Renal cortex interstitium (tissue), 15 donors: ENCODE measurements around the gene GADD45G. TPM values are rescaled to one million over a fixed set of nuclear protein-coding genes. Genes with fewer than 3 reads are reported as not detected.

ENCODE experiments used
- DNase-seq, 11 donors: peaks; one replicate each; pipeline ENCODE4 v3.0.0-alpha.2; 2013; ENCODE audit warnings: low read depth in 9 of 11, low spot score in 4 of 11; ENCODE audit errors: extremely low read depth in 1 of 11
- long read RNA-seq, 16 experiments: transcript quantifications; one replicate each; lab custom pipeline, GENCODE V29; 2026
- polyA plus RNA-seq, 3 donors: library from polyadenylated mRNA; unstranded; fragments of 120-200 nt; gene quantifications; one replicate each; pipeline ENCODE4 v1.2.1, GENCODE V29; 2013; ENCODE audit not compliant: insufficient read length in 3 of 3

The GADD45G gene, protein sequence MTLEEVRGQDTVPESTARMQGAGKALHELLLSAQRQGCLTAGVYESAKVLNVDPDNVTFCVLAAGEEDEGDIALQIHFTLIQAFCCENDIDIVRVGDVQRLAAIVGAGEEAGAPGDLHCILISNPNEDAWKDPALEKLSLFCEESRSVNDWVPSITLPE
- 1 to 10 TPM; 1.7 to 3.9 (median 3.5) TPM for polyA plus RNA-seq
- long read RNA-seq, donor 1, partial matches to known transcripts: 0 of 2 reads
- long read RNA-seq, donor 1, other reads (novel, unspliced or antisense): 0 of 2 reads
- long read RNA-seq, donor 2: 0 reads
- long read RNA-seq, donor 3, transcript GADD45G-201 (4 exons, 1,065 nt): major isoform, 5 of 6 reads
- long read RNA-seq, donor 3, partial matches to known transcripts: 0 of 6 reads
- long read RNA-seq, donor 3, other reads (novel, unspliced or antisense): 0 of 6 reads
- long read RNA-seq, donor 4, partial matches to known transcripts: 0 of 3 reads
- long read RNA-seq, donor 4, other reads (novel, unspliced or antisense): 0 of 3 reads
- long read RNA-seq, donor 5: 0 reads
- long read RNA-seq, donor 6, partial matches to known transcripts: 0 of 4 reads
- long read RNA-seq, donor 6, other reads (novel, unspliced or antisense): 0 of 4 reads
- long read RNA-seq, donor 7, partial matches to known transcripts: 0 of 2 reads
- long read RNA-seq, donor 7, other reads (novel, unspliced or antisense): 0 of 2 reads
- long read RNA-seq, donor 8, transcript GADD45G-201 (4 exons, 1,065 nt): major isoform, 8 of 9 reads
- long read RNA-seq, donor 8, partial matches to known transcripts: 0 of 9 reads
- long read RNA-seq, donor 8, other reads (novel, unspliced or antisense): 0 of 9 reads
- long read RNA-seq, donor 9, transcript GADD45G-201 (4 exons, 1,065 nt): major isoform, 5 of 5 reads
- long read RNA-seq, donor 9, partial matches to known transcripts: 0 of 5 reads
- long read RNA-seq, donor 9, other reads (novel, unspliced or antisense): 0 of 5 reads
- long read RNA-seq, donor 10, partial matches to known transcripts: 0 of 3 reads
- long read RNA-seq, donor 10, other reads (novel, unspliced or antisense): 0 of 3 reads
- long read RNA-seq, donor 11, partial matches to known transcripts: 0 of 2 reads
- long read RNA-seq, donor 11, other reads (novel, unspliced or antisense): 0 of 2 reads
- long read RNA-seq, donor 12, partial matches to known transcripts: 0 of 2 reads
- long read RNA-seq, donor 12, other reads (novel, unspliced or antisense): 0 of 2 reads
- long read RNA-seq, donor 13: 0 reads
- long read RNA-seq, donor 14, partial matches to known transcripts: 0 of 3 reads
- long read RNA-seq, donor 14, other reads (novel, unspliced or antisense): 0 of 3 reads
- long read RNA-seq, donor 15: 0 reads
- long read RNA-seq, donor 16, transcript GADD45G-201 (4 exons, 1,065 nt): major isoform, 11 of 11 reads
- long read RNA-seq, donor 16, partial matches to known transcripts: 0 of 11 reads
- long read RNA-seq, donor 16, other reads (novel, unspliced or antisense): 0 of 11 reads

DNA sequence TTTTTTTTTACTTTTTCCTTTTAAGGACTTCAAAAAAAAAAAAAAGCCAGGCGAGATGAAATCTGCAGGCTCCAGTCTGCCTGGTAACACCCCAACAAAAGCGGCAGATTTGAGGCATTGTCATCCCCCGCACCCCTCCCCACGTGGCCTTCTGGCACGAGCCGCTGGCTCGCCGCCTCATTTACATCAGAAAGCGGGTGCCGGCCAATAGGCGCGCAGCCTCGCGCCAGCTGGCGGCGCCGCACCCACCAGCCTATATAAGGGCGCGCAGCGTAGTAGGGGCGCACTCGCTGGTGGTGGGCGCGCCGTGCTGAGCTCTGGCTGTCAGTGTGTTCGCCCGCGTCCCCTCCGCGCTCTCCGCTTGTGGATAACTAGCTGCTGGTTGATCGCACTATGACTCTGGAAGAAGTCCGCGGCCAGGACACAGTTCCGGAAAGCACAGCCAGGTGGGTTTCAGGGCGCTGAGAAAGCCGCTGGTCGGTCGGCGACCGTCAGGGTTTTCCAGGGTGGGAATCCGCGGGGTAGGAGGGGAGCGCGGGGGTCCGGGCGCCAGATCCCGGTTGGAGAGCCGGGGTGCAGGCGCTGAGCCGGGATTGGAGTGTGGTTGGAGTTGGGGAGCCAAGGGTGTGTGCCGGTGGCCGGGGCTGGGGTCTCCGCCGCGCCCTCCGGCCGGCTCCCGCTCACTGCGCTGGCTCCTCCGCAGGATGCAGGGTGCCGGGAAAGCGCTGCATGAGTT lies at the start of gene GADD45G:
GADD45G (plus strand) TSS at position 284 of the 736 bp plus-strand sequence; CDS start at position 394, 110 bp downstream.
- peak in 9 of 11 donors; percentile 51 to 76 (median 69) for DNase-seq

DNA sequence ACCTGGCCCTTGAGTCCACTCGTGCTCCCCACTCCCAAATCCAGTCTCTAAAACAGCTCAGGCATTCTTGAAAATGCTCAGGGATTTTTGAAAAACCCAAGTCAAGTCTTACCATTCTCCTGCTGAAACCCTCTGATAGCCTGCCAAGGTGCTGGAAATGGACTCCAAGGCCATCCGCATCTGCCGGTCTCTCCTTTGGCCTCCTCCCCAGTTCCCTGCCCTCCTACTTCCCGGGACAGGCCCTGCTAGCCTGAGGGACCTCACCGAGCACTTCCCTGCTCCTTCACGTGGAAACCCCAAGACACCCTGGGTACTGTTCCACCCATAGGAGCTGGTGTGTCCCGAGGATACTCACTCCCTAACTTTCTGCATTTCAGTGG lies 49.8 kb upstream of the GADD45G start:
- no peak for DNase-seq

DNA sequence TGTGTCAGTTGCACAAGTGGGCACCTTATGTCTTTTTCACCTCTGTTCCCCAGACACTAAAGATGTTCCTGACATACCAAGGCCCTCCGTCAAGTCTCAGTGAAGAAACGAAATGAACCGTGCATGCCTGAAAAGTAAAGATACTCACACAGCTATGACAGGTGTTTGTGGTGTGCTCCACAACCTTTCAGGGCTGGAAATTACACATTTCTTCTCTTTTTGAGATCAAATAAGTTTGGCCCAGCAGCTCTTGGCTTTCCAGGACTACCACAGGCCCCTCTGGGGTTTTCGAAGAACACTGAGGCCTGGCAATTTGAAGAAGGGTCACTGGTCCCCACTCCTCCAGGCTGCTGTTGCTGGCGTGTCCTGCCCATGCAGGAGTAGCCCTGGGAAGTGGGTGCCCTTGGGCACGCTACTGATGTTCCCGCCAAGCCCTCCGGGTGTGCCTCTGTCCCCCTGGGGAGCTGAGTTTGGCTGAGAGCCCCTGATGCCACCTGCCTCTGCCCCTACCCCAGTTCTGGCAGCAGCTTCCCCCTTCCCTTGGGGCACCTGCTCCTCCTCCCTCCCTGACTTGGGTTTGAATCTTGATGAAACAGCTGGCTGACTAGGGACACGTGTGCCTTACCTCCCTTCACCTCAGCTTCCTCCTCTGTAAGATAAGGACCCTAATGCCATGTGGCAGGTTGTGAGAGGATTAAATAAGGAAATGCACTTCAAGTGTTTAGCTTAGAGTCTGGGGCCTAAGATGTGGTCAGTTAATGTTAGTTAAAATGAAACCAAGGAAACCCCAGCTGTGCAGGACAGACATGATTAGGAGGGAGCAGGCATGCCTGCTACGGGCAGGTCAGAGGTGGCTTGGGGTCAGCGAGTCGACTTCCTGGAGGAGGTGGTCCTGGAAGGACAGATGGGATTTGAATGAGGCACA lies 49.1 kb upstream of the GADD45G start:
- no peak for DNase-seq

DNA sequence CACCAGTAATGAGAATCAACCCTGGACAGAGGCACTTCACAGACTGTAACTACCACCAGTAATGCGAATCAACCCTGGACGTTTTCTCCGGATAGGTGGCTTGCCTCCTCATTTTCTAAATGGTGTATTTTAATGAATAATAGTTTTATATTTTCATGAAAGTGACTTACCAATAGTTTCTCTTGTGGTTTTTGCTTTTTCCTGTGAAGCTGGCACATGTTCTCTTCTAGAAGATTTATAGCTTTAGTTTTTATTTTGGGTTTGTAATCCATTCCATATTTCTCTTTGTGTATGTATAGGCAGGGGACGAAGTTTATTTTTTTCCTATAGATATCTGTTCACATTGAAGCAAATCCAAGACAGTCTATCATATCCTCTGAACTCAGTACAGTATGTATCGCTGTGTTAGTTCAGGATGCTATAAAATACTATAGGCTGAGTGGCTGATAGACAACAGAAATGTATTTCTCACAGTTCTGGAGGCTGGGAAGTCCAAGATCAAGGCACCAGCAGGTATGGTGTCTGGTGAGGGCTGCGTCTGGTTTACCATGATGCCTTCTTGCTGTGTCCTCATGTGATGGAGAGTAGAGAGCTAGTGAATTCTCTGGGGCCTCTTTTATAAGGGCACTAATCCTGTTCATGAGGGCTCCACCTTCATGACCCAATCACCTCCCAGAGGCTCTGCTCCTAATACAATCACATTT lies 46.5 kb upstream of the GADD45G start:
- DNase-seq: no peak

DNA sequence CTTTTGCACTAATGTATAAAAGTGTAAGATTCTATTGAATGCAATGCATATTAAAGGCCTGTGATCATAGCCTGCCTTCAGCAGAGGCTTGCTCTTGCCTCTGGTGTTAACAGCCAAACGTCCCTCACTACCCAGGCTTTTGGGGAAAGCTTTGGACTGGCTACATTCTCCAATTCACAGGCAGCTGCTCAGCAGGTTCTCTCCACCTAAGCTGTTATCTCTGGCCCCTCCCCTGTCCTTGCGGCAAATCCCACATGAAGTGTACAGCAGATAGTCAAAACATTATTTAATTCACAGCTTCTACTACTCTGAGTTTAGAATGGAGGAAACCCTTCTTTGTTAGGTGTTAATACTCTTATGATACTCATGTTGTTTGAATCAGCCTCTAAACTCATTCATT lies 45.9 kb upstream of the GADD45G start:
- no peak for DNase-seq

DNA sequence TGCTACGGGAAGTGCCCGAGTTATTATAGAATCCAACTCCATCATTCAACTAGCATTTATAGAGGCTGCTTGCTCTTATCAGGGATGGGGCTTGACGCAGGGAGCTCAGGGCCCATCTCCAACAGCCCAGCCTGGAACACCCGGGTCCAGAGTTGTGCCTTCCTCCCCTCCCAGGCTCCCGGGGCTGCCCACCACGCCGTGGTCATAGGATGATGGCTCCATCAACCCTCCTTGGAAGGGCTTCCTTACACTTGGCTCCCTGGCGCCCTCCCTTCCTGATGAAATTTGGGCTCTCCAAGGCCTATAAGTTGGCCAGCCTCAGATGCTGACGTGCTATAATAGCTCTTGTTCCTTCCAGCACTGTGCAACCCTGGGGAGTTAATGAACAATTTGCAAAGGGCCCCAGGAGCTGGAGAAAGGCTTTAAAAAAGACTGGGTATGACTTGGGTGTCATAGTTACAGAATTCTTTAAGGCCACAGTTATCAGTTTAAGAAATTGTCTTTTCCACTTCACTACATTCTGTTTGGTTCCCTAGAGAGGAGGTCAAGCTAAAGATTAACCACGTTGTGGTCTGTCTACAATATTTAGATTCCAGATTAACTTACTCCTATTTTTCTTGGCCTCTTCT lies 42.5 kb upstream of the GADD45G start:
- peak in 4 of 11 donors; percentile 31 to 85 (median 56) for DNase-seq

DNA sequence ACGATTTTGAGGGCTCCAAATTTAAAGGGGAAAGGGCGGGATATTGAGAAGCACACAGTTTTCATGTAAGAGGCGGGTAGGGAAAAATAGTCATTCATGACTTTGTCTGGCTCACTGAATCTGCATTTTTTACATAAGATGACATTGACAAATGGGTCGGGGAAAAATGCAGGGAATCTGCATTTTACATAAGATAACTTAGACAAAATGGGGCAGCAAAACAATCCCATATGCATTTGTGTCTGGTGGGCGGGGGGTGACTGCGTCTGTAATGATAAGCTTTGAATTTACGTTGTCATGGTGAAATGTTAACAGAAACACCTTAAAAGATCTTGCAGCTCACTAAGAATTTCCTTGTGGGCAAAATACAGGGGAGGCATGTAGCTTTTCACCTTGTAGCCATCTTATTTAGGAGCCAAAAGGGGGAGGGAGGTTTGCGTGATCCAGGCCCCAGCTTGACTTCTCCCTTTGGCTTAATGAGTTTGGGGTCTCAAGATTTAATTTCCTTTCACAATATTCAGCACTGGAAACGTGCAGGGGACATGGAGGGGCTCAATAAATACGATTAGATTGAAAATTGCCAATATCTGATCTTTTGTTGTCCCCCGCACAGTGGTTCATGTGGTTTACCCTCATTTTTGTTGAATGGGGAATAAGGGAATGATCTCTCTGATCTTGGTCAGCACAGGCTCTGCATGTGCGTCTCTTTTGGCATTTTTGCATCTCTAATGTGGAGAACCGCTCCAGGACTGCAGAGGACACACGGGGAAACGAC lies 41.1 kb upstream of the GADD45G start:
- no peak for DNase-seq

DNA sequence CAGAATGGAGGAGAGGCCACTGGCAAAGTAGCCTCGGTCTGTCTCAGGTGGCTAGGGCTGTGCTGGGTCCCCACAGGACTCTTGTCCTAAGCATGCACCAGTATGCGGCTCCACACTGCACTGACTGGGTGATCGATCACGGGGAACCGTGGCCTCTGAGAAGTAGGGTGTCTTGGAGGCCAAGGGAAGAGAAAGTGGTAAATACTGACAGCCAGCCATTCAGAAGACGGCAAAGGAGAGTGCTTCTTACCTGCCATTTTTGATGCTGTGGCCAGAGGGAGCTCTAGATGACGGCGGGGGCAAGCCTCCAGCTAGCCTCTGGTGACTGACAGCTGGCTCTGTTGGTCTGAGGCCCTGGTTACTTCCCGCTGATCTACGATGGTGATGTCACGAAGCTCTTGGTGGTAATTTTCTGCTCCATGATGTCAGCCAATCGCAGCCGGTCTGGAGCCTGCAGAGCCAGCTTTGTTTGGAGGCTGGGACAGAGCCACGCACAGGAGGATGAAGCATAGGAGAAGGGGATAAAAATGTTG lies 40.4 kb upstream of the GADD45G start:
- DNase-seq: no peak

DNA sequence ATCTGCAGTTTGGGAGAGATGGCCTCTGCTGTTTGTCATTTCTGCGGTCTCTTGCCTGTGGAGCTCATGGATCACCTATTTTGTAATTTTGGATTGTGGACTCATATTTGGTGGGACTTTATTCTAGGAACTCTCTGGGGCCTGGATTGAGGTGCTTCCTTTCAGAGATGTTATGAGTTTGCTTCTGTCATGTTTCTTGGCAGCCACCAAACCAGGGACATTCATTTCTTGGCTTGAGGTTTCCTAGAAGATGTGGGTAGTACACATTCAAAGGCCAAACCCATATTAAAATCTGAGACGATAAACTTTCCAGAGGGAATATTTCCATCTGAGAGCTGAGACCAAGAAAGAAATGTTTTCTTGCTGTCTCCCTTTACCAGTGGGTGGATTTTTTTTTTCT lies 37.2 kb upstream of the GADD45G start:
- no peak for DNase-seq

DNA sequence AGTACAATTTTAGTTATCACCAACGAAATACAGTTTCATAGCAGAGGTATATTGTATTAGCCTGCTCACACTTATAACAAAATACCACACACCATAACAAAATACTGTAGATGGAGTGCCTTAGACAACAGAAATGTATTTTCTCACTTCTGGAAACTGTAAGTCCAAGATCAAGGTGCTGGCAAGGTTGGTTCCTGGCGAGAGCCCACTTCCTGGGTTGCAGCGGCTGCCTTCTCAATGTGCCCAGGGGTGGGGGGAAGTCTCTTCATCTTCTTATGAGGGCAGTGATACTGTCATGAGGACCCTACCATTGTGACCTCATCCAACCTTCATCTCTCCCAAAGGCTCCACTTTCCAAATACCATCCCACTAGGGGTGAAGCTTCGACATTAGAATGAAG lies 30.5 kb upstream of the GADD45G start:
- DNase-seq: no peak

DNA sequence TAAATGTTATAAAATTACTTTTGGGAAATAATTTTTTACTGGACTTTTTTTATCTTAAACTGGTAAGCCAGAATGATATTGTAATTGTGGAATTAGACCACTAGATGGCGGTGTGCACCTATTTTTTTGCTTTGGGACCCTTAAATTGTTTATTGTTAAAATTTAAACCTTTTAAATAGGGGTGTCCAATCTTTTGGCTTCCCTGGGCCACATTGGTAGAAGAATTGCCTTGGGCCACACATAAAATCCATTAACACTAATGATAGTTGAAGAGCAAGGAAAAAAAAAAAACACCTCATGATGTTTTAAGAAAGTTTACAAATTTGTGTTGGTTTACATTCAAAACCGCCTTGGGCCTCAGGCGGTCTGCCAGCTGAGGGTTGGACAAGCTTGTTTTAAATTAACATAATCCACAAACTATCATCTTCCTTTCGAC lies 28.4 kb upstream of the GADD45G start:
- DNase-seq: no peak

DNA sequence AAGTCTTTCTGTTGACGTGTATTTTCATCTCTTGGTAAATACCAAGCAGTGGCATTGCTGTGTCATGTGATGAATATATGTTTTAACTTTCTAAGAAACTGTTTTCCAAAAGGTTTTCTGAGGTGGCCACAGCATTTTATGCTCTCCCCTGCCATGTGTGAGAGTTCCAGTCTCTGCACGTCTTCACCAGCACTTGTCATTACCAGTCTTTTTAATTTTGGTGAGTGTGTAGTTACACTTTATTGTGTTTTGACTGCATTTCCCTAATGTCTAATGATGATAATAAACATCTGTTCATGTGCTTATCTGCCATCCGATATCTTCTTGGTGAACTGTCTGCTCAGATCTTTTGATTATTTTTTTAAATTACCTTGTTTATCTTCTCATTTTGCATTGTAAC lies 27.4 kb upstream of the GADD45G start:
- no peak for DNase-seq

DNA sequence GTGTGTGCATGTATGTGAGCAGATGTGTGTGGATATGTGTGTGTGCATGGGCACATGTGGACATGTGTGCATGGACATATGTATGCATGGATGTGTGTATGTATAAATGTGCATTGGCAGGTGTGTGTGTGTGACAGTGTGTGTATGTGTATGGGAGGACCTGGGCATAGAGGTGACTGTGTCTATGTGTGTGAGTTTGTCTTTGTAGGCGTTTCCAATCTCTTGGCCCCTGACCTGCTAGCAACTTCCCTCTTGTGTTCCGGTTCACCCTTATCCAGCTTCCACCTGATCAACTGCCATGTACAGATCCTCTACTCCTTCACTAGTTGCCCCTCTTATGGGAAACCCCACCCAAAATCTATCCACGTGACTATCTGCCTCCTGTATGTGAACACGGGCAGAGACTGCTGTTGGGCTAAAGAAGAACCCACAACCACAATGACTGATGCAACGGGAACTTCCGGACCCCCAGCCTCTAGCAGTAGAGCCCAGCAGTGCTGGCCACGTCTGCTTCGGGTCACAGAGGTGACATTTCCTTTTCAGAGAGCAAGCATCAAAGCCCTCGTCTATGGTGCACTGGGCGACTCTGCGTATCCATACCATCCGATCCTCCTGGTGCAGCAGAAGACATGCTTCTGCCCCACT lies 24.9 kb upstream of the GADD45G start:
- no peak for DNase-seq

DNA sequence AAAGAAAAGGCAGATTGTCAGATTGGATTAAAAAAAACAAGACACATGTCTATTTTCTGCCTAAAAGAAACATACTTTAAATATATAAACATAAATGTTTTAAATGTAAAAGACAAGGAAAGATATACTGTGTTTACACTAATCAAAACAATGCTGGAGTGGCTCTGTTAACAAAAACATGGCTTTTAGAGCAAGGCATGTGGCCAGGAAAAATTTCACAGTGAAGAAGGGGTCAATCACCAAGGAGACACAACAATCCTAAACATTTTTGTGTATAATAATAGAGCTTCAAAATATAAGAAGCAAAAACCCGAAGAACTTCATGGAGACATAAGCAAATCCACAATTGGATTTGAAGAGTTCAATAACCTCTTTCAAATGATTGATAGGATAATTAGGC lies 18.5 kb upstream of the GADD45G start:
- DNase-seq: no peak
